NCI-H146 treated with DMSO at 0.1 percent for 48 hours (cell line): ENCODE results near the gene TNFRSF19.
"Not testable (repeated sequence)": the region's sequence is repeated elsewhere in the genome, so short reads cannot be mapped to it uniquely, and the experiment has no call there.

Source experiments
- DNase-seq: peaks from one replicate; lab custom pipeline; 2025; ENCODE audit not compliant: unreplicated experiment; lab: John Stamatoyannopoulos, UW

The TNFRSF19 gene, protein sequence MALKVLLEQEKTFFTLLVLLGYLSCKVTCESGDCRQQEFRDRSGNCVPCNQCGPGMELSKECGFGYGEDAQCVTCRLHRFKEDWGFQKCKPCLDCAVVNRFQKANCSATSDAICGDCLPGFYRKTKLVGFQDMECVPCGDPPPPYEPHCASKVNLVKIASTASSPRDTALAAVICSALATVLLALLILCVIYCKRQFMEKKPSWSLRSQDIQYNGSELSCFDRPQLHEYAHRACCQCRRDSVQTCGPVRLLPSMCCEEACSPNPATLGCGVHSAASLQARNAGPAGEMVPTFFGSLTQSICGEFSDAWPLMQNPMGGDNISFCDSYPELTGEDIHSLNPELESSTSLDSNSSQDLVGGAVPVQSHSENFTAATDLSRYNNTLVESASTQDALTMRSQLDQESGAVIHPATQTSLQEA

DNA sequence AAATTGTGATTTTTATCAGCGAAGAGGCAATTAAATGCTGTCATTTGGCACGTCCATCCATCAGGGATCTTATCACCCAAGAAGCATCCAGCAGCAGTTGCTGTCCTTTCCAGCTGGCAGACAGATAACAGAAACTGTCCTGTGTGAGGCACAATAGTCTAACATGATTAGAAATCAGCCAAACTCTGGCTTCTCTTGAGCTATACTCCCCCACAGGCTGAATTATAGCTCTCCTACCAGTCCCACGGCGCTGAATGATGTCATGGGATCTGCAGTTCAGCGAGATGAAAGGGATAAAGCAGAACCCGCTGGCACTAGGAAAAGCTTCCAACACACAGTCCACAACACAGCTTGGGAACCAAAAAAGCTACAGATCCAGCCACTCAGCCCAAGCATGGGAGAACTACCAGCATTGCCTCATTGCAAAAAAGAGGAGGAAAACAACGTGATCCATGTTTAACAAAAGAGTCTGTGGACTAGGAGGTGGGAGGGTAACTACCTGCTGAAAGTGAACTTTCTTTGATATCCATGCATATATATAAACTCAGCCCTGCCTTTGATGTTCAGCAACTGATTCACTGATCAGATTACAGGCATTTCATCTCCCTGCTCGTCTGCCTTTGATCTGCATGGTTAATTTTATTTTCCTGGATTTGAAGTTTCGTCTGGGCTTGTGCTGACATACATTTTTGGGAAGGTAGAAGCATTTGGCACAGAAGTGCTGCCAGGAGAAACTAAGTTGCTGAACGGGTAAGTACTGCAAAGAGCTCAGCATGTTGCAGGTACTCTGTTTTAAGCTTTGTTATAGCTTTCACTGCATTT is at the start of gene TNFRSF19:
Gene TNFRSF19 (plus strand): TSS at position 314 of the 822 bp plus-strand sequence. CDS start 19,772 bp downstream, outside the sequence.
- peak; percentile 9 for DNase-seq

DNA sequence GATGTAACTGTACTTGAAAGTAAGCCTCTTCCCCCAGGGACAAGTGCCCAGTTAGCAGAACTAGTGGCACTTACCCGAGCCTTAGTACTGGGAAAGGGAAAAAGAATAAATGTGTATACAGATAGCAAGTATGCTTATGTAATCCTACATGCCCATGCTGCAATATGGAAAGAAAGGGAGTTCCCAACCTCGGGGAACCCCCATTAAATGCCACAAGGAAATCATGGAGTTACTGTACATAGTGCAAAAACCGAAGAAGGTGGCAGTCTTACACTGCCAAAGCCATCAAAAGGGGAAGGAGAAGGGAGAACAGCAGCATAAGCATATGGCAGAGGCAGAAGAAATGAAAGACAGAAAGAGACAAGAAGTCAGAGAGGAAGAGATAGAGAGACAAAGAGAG is 40.3 kb upstream of the TNFRSF19 start:
- not testable (repeated sequence) for DNase-seq

GRCh38 chr13:23531446-23531845 is 38.8 kb upstream of the TNFRSF19 start:
- DNase-seq = no peak

DNA sequence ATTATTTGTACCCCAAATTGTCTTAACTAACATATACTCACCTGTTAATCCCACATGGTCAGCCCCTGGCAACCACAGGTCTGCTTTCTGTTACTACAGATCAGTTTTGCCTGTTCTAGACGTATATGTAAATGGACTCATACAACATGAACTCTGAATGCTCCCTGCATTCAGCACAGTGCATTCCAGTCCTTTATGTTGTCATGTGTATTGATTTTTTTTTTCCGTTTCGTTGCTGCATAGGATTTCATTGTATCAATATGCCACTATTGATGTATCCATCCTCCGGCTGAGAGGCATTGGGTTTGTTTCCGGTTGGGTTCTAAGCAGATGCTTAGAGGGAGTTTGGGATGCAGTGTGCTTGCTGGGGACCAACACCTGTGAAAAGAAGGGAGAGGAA is 36.1 kb upstream of the TNFRSF19 start:
- DNase-seq = no peak

- no peak for DNase-seq
These were observed 28.9 kb upstream of the TNFRSF19 start for GRCh38 chr13:23541221-23541824.

- DNase-seq = no peak
These were observed 25.5 kb upstream of the TNFRSF19 start for GRCh38 chr13:23544668-23545067.

GRCh38 chr13:23547000-23547590 is 23.1 kb upstream of the TNFRSF19 start:
- DNase-seq = no peak

GRCh38 chr13:23549724-23550123 is 20.5 kb upstream of the TNFRSF19 start:
- no peak for DNase-seq

GRCh38 chr13:23550163-23550562 is 20.0 kb upstream of the TNFRSF19 start:
- no peak for DNase-seq

DNA sequence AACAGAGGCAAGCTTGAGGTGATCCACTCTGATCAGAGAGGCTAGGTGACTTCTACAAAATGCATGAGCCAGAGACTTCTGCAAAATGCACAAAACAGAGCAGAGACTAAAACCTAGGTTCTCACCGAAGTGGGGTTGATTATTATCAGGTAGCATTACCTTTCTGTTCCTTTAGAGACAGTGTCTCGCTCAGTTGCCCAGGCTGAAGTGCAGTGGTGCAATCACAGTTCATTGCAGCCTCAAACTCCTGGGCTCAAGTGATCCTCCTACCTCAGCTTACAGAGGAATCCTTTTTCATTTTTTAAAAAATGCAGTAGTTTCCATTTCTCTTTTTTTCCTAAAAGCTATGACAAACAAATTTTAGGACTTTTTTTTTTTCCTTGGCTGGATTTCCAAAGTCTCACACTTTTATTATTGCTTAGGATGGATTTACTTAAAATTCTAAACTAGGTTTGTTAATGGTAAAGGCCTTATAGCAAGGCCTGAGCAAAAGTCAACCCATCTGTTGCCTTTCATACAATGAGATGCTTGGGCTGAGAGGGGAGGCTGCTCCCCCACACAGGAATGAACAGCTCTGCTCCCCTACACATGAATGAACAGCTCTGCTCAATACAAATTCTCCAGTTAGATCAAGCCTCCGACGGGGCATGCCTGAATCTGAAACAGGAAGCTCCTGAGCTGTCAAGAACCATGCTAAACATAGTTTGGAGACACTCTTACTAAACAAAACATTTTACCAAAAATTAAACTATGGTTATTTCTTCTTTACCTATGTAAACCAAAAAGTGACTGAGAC is 18.8 kb upstream of the TNFRSF19 start:
- DNase-seq = no peak

- DNase-seq = no peak
These were observed 18.0 kb upstream of the TNFRSF19 start for GRCh38 chr13:23552171-23552570.

DNA sequence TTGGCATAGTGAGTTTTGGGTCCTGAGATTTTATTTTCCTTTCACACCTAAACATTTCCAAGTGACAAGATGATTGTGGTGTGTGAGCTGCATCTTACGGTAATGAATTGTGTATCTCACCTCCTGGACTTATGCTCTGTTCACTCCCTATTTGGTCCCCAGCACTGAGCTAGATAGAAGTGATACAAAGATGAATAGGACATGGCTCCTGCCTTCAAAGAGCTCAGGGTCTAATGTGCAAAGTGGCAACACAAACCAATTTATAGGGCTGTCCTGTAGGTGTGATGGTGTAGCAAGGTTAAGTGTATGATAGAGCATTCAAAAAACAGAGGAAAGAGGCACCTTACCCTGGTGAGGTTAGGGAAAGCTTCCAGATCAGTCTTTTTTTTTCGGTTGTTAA is 17.6 kb upstream of the TNFRSF19 start:
- no peak for DNase-seq

DNA sequence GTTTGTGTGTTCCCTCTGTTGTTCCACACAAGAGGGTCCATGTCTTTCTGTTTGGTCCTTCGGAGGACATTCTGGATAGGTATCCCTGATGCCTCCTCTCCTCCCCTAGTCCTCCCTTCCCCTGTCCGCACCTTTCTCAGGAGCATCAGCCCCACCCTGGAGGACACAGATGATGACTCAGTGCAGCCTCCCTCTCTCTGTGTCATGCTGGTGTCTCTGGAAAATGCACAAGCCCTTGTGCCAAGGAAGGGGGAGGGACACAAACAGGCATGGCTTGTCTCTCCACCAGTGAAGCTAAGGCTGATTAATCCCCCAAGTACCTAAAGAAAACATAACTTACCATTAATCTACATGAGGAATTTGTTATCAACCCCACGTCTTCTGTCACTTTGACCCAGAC is 16.2 kb upstream of the TNFRSF19 start:
- DNase-seq = no peak

DNA sequence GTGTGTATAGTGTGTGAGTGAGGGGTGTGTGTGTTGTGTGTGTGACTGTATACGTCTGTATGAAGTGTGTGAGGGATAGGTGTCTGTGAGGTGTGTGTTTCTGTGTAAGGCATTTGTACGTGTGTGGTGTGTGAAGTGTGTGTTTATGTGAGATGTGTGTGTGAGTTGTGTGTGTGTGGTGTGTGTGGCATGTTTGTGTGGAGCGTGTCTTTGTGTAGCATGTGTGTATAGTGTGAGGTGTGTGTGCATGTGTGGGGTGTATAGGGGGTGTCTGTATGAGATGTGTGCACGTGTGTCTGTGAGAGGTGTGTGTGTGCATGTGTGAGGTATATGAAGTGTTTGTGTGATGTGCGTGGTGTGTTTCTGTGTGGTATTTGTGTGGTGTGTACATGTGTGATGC is 13.2 kb upstream of the TNFRSF19 start:
- no peak for DNase-seq

DNA sequence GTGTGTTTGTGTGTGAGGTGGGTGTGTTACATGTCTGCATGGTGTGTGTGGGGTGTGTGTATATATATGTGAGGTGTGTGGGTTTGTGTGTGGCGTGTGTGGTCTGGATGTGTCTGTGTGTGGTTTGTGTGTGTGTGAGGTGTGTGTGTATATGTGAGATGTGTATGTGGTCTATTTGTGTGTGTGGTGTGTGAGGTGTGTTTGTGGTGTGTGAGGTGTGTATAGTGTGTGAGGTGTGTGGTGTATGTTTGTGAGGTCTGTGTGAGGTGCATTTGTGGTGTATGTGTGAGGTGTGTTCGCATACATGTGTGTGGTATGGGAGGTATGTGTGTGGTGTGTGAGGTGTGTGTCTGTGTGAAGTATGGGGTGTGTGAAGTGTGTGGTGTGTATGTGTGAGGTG is 12.5 kb upstream of the TNFRSF19 start:
- no peak for DNase-seq

DNA sequence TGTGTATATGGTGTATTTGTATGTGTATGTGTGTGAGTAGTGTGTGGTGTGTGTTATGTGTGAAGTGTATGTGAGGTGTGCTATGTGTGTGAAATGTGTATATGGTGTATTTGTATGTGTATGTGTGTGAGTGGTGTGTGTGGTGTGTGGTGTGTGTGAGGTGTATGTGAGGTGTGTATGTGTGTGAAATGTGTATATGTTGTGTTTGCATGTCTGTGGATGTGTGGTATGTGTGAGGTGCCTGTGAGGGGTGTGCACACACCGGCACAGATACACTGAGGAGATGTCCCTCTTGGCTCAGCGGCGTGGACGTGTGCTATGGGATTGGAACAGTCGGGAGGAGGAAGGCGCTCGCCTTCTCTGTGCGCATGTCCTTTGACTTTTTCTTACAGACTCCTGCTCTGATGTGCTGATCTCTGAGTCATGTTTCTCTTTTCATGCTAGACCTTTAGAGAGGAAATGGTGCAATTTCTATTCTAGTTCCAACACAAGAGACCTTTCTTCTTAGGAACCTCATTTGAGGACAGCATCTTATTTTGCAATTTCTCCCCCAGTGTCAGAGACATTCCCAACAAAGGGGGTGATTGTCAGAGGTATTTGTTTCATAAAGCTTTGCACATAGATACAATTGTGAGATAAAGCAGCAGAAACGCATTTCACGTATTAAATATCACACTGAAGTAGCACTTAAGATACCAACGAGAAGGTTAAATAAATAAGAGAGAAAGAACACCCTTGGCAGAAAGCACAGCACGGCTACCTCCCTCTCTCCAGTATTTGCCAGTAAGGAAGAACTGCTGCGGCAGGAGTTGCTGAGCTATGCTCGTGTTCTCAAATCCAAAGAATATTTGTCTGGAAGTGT is 11.3 kb upstream of the TNFRSF19 start:
- DNase-seq = no peak

GRCh38 chr13:23560571-23561089 is 9.6 kb upstream of the TNFRSF19 start:
- no peak for DNase-seq

DNA sequence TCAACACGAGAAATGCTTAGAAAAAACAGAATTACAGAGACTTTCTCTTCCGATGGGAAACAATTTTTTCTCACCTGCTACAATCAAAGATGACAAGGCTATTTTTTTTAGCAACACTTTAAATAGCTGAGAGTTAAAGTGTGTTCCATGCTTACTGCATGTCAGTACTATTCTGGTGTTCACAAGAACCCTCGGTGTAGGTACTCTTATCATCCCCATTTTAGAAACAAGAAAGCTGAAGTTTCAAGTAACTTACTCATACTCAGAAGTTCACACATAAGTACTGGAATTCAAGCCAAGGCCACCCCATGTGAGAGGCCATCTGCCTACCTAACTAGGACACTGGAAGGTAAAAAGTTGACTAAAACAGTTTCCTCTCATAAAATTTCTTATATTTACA is 9.0 kb upstream of the TNFRSF19 start:
- no peak for DNase-seq

GRCh38 chr13:23563085-23563845 is 6.9 kb upstream of the TNFRSF19 start:
- no peak for DNase-seq
